Measurements from ENCODE around the gene BTF3. TPM values are rescaled to one million over a fixed set of nuclear protein-coding genes. Genes with fewer than 3 reads are reported as not detected.

The BTF3 gene
- total RNA-seq, 4 donors from 2014 or later: 596 to 1,008 (median 649) TPM

DNA sequence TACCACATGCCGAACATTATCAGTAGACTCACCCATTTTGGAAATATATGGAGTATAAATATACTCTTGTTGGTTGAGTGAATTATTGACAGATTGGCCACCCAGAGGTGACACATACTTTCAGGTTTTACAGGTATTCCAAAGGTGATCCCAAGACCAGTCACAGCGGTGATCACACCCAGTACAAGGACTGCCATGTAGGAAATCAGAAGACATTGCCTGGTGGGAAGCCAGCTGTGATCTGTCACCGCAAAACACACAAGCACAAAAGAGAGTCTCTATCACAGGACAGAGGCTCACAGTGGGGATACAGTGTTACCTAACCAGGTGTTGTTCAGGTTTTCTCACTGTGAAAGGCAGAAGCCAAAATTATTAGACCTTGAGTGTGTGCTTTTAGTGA is 15.8 kb downstream of the BTF3 start:
- TF ChIP-seq, protein P1, sequence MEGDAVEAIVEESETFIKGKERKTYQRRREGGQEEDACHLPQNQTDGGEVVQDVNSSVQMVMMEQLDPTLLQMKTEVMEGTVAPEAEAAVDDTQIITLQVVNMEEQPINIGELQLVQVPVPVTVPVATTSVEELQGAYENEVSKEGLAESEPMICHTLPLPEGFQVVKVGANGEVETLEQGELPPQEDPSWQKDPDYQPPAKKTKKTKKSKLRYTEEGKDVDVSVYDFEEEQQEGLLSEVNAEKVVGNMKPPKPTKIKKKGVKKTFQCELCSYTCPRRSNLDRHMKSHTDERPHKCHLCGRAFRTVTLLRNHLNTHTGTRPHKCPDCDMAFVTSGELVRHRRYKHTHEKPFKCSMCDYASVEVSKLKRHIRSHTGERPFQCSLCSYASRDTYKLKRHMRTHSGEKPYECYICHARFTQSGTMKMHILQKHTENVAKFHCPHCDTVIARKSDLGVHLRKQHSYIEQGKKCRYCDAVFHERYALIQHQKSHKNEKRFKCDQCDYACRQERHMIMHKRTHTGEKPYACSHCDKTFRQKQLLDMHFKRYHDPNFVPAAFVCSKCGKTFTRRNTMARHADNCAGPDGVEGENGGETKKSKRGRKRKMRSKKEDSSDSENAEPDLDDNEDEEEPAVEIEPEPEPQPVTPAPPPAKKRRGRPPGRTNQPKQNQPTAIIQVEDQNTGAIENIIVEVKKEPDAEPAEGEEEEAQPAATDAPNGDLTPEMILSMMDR (IDR thresholded peaks at IDR 0.05): no peak
- no peak for TF ChIP-seq POLR2A (IDR thresholded peaks at IDR 0.05)
- DNase-seq (ENCODE audit: low spot score in 2 of 2): no peak
- WGBS, 2 donors: 76 to 94% methylated on average over 3 of the region's 3 CpGs
- no peak overlapping the region for H3K4me3 ChIP-seq (ENCODE audit: low read depth, poor library complexity, severe bottlenecking)
- intact Hi-C loops (cut with DNase I; ENCODE audit: low total_unique reads): no loop called here

DNA sequence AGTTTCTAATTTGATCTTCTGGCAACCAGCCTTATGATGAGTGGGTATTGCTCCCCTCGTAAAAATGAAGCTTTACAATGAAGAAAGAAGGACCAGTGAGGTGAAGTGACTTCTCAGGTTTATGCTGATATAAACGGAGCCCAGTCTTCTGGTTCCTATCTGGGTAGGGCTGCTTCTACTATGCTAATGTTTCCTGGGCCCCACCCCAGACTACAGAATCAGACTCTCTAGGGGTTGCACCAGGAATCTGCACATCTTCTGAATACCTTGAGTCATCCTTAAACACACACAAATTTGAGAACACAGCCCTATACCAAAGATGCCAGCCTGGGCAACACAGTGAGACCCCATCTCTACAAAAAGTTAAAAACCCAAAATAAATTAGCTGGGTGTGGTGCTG is 16.2 kb downstream of the BTF3 start:
- DNase-seq (ENCODE audit: low spot score in 2 of 2): no peak
- H3K4me3 ChIP-seq (ENCODE audit: low read depth, poor library complexity, severe bottlenecking): no peak overlapping the region
- TF ChIP-seq POLR2A (IDR thresholded peaks at IDR 0.05): no peak
- TF ChIP-seq, protein P1 (IDR thresholded peaks at IDR 0.05): no peak
- intact Hi-C loops (cut with DNase I; ENCODE audit: low total_unique reads): no loop called here
- WGBS, 2 donors: 72 to 74% methylated on average over 2 of the region's 2 CpGs

DNA sequence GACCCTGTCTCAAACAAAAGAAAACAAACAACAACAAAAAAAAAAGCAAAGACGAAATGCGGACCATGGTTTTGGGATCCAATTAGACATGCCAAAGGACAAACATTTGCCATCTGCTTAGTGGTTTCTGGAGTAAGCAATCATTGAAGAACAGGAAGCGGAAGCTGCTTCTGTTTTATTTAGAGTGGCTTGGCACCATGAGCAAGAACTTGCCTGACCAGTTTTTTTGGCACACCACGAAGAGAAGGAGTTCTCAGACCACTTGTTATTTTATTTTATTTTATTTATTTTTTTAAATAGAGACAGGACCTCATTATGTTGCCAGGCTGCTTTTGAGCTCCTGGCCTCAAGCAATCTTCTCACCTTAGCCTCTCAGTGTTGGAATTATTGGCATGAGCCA is 17.0 kb downstream of the BTF3 start:
- 23 to 40% methylated on average over 4 of the region's 4 CpGs for WGBS, 2 donors
- TF ChIP-seq, protein P1 (IDR thresholded peaks at IDR 0.05): no peak
- no peak for TF ChIP-seq POLR2A (IDR thresholded peaks at IDR 0.05)
- intact Hi-C loops (cut with DNase I; ENCODE audit: low total_unique reads): no loop called here
- no peak for DNase-seq (ENCODE audit: low spot score in 2 of 2)
- no peak overlapping the region for H3K4me3 ChIP-seq (ENCODE audit: low read depth, poor library complexity, severe bottlenecking)

DNA sequence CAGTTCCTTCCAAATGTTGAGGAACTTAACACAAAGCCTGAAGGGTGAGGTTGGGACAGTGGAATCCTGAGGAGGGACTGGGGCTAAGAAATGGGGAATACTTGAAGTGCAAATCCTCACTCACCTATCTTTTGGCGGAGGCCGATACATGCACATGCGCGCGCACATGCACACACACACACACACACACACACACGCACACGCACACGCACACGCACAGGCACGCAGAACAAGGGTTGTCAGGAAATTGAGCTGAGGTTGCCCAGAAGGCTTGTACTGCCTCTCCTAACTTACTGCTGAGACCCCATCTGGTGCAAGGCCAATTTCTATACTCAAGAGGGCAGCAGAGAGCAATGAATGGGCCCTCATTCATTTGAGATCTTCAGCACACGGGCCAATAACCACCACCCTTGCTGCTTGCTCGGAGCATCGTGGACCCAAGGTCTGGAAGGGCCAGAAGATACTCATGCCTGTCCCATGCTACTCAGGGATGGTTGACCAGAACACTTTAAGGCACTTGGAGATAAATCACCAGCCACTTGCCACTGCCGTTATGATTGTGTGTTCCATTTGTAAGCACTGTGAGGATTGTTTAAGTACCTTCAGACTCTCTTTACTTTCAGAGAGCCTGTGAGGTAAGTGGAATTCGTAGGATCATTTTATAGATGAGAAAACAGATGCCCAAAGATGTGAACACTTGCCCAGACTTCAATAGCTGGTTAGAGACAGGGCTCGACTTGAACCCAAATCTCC is 21.5 kb downstream of the BTF3 start:
- 15 to 16% methylated on average over 16 of the region's 16 CpGs for WGBS, 2 donors
- TF ChIP-seq, protein P1 (IDR thresholded peaks at IDR 0.05): peak in 1 of 3 donors; percentile 23
- TF ChIP-seq POLR2A (IDR thresholded peaks at IDR 0.05): no peak

DNA sequence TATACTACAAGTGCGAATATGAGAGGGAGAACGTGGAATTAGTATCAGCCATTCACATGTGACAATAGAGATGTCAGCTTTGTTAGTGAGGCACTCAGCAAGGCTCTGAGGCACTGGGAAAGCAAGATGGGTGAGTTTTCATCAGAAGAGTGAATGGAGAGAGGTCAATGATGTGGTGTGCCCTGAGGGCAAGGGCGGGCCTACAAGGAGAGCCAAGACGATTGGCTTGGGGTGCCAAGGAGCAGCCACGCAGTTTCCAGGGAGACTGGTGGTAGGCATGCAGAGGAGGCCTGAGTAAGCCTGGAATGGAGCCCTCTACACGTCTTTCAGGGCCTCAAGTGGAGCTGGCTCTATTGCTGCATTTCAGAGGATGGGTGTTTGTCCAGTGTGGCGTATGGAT is 24.7 kb downstream of the BTF3 start:
- WGBS, 2 donors: 64 to 70% methylated on average over 7 of the region's 7 CpGs
- intact Hi-C loops (cut with DNase I; ENCODE audit: low total_unique reads): no loop called here
- no peak overlapping the region for H3K4me3 ChIP-seq (ENCODE audit: low read depth, poor library complexity, severe bottlenecking)
- DNase-seq (ENCODE audit: low spot score in 2 of 2): no peak
- no peak for TF ChIP-seq POLR2A (IDR thresholded peaks at IDR 0.05)
- TF ChIP-seq, protein P1 (IDR thresholded peaks at IDR 0.05): no peak

More for the DNA sequence above, 21.5 kb downstream of the BTF3 start:
- intact Hi-C loops (cut with DNase I; ENCODE audit: low total_unique reads): no loop called here
- H3K4me3 ChIP-seq (ENCODE audit: low read depth, poor library complexity, severe bottlenecking): no peak overlapping the region
- peak in 1 of 2 donors; percentile 68 for DNase-seq (ENCODE audit: low spot score in 2 of 2)

DNA sequence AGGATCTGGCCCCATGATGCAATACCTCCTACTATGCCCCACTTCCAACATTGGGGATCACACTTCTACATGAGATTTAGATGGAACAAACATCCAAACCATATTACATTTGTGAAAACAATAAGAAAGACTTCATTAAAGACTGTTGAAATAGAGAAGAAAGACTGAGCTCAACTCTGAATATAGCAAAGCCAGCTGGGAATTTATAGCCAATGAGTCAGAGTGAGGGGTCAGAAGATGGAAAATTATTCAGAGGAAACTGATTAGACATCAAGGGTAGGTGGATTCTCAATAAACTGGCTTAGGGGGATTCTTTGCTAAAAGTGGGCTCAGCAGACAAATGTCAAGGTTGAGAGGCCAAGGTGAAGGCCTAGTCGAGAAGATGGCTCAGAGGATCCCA is 25.6 kb downstream of the BTF3 start:
- no peak overlapping the region for H3K4me3 ChIP-seq (ENCODE audit: low read depth, poor library complexity, severe bottlenecking)
- TF ChIP-seq POLR2A (IDR thresholded peaks at IDR 0.05): no peak
- TF ChIP-seq, protein P1 (IDR thresholded peaks at IDR 0.05): no peak
- intact Hi-C loops (cut with DNase I; ENCODE audit: low total_unique reads): no loop called here
- WGBS, 2 donors: 87 to 95% methylated on average over 1 of the region's 1 CpG
- no peak for DNase-seq (ENCODE audit: low spot score in 2 of 2)

All from lower leg skin (tissue), 4 donors.